Measurements from ENCODE around the gene HS6ST2. TPM values are rescaled to one million over a fixed set of nuclear protein-coding genes. Genes with fewer than 3 reads are reported as not detected.

The HS6ST2 gene
- total and polyA plus RNA-seq, 4 donors = under 0.01 to 1.4 (median 0.01) TPM; not detected in 1

GRCh38 chrX:132732236-132732635, 226.2 kb downstream of the HS6ST2 start:
- H3K27ac ChIP-seq (ENCODE audit: low read depth in 1 of 2, low read length in 2 of 2) = no peak overlapping the region
- no peak overlapping the region for H3K4me3 ChIP-seq (ENCODE audit: low read depth in 1 of 3, low read length in 3 of 3)
- TF ChIP-seq ATF3 (IDR thresholded peaks at IDR 0.05) (no peak), YY1 (IDR thresholded peaks at IDR 0.05) (no peak), MAX (IDR thresholded peaks at IDR 0.05) (no peak), GABPA (IDR thresholded peaks at IDR 0.05 in 1 of 2, conservative IDR thresholded peaks at IDR 0.05 in 1 of 2) (no peak), REST (IDR thresholded peaks at IDR 0.05) (no peak), ZBTB33 (IDR thresholded peaks at IDR 0.05) (no peak), RAD21 (IDR thresholded peaks at IDR 0.05) (no peak), HNF4A (conservative IDR thresholded peaks at IDR 0.05) (no peak), CTCF (IDR thresholded peaks at IDR 0.05; ENCODE audit: low read depth, low read length, missing input control) (no peak), EGR1 (IDR thresholded peaks at IDR 0.05; ENCODE audit: low read depth in 2 of 2) (no peak)
- peaks cover 0 to 6% (median 0%) of the 10 kb centered on the region in 4 donors for H3K27me3 ChIP-seq (ENCODE audit: control insufficient read depth in 4 of 4, insufficient read depth in 4 of 4, low read length in 3 of 4)
- no peaks in the 10 kb centered on the region for H3K4me1 ChIP-seq (ENCODE audit: control insufficient read depth in 4 of 4, insufficient read depth in 4 of 4, low read length in 3 of 4)
- WGBS = 85% methylated on average over 4 of the region's 4 CpGs
- H3K9ac ChIP-seq (ENCODE audit: low read depth in 1 of 2, low read length in 2 of 2) = no peak overlapping the region
- no peaks in the 10 kb centered on the region for H3K9me3 ChIP-seq (ENCODE audit: control insufficient read depth in 4 of 4, low read length in 3 of 4)
- no peak for DNase-seq (ENCODE audit: low spot score)
- H3K36me3 ChIP-seq (ENCODE audit: control insufficient read depth in 4 of 4, insufficient read depth in 3 of 4, low read depth in 1 of 4, low read length in 3 of 4) = no peaks in the 10 kb centered on the region

GRCh38 chrX:132730726-132731125, 227.7 kb downstream of the HS6ST2 start:
- H3K4me1 ChIP-seq (ENCODE audit: control insufficient read depth in 4 of 4, insufficient read depth in 4 of 4, low read length in 3 of 4) = no peaks in the 10 kb centered on the region
- no peak for TF ChIP-seq FOXA2 (IDR thresholded peaks at IDR 0.05)
- no peak for TF ChIP-seq EGR1 (IDR thresholded peaks at IDR 0.05; ENCODE audit: low read depth in 2 of 2)
- no peak for TF ChIP-seq CTCF (IDR thresholded peaks at IDR 0.05; ENCODE audit: low read depth, low read length, missing input control)
- no peak for TF ChIP-seq ZBTB33 (IDR thresholded peaks at IDR 0.05)
- TF ChIP-seq SP1 (IDR thresholded peaks at IDR 0.05) = no peak
- TF ChIP-seq RXRA (IDR thresholded peaks at IDR 0.05) = no peak
- H3K9ac ChIP-seq (ENCODE audit: low read depth in 1 of 2, low read length in 2 of 2) = no peak overlapping the region
- no peak for DNase-seq (ENCODE audit: low spot score)
- H3K4me3 ChIP-seq (ENCODE audit: low read depth in 1 of 3, low read length in 3 of 3) = no peak overlapping the region
- H3K27ac ChIP-seq (ENCODE audit: low read depth in 1 of 2, low read length in 2 of 2) = no peak overlapping the region
- 85% methylated on average over 1 of the region's 1 CpG for WGBS
- peaks cover 0 to 6% (median 0%) of the 10 kb centered on the region in 4 donors for H3K27me3 ChIP-seq (ENCODE audit: control insufficient read depth in 4 of 4, insufficient read depth in 4 of 4, low read length in 3 of 4)
- H3K36me3 ChIP-seq (ENCODE audit: control insufficient read depth in 4 of 4, insufficient read depth in 3 of 4, low read depth in 1 of 4, low read length in 3 of 4) = no peaks in the 10 kb centered on the region
- no peaks in the 10 kb centered on the region for H3K9me3 ChIP-seq (ENCODE audit: control insufficient read depth in 4 of 4, low read length in 3 of 4)
